Vagina (tissue), 2 donors: ENCODE data around the gene ANO6.

Source experiments
- CTCF ChIP-seq, 3 experiments: fragments of 450-650 bp in 2 of 3; fragments of 200-600 bp in 1 of 3; sonication (generic) in 1 of 3; IDR thresholded peaks; one replicate each; pipeline ENCODE4 v1.5.1; 2017 to 2019; ENCODE audit warnings: antibody characterized with exemption in 3 of 3, mild to moderate bottlenecking in 2 of 3, moderate library complexity in 2 of 3
- POLR2A ChIP-seq, 2 donors: fragments of 450-650 bp; IDR thresholded peaks; one replicate each; pipeline ENCODE4 v1.6.1; 2017; ENCODE audit warnings: antibody characterized with exemption in 2 of 2, mild to moderate bottlenecking in 2 of 2, moderate library complexity in 2 of 2
- POLR2AphosphoS5 ChIP-seq, 2 donors: sonication (generic); formaldehyde crosslinking; IDR thresholded peaks; one replicate each; pipeline ENCODE4 v1.9.0; 2017; ENCODE audit warnings: antibody characterized with exemption in 2 of 2, mild to moderate bottlenecking in 2 of 2, low read depth in 1 of 2; ENCODE audit not compliant: insufficient read depth in 1 of 2

- TF ChIP-seq POLR2A (IDR thresholded peaks at IDR 0.05), result no peak
- TF ChIP-seq CTCF (IDR thresholded peaks at IDR 0.05), result no peak
- no peak for TF ChIP-seq POLR2AphosphoS5 (IDR thresholded peaks at IDR 0.05; ENCODE audit: insufficient read depth in 1 of 2, low read depth in 1 of 2)
Observed at GRCh38 chr12:45285717-45286116, 69.8 kb downstream of the ANO6 start.
